Measurements from ENCODE around the gene ATG14. TPM values are rescaled to one million over a fixed set of nuclear protein-coding genes. Genes with fewer than 3 reads are reported as not detected.
"Not testable (repeated sequence)": the region's sequence is repeated elsewhere in the genome, so short reads cannot be mapped to it uniquely, and the experiment has no call there.

ATG14 gene
- total RNA-seq, 2 experiments from 2014 or later = 4.3 to 4.8 TPM

DNA sequence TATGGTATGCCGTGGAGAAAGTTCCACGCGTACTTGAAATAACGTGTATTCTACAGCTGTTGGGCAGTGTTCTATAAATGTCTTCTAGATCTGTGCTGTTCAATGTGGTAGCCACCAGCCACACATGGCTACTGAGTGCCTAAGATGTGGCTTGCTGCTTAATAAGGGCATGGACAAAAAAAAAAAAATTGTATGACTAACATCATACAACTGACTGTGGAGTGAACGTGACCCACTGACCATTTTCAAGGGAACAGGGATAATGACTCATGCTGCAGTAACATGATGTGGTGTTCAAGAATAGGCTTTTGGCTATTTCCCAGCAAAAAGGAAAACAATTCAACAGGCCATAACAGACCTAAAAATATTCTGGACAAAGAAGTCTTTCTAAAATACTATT, 13.0 kb downstream of the ATG14 start:
- Mint-ChIP-seq H3K36me3 (no peaks in the 10 kb centered on the region), H3K9me3 (ENCODE audit: low read depth) (no peaks in the 10 kb centered on the region), H3K27me3 (no peaks in the 10 kb centered on the region), H3K4me1 (peaks cover 11% of the 10 kb centered on the region), H3K4me3 (no peak overlapping the region), H3K27ac (no peak overlapping the region)
- CTCF ChIA-PET = no interaction called here
- ATAC-seq (no peak), DNase-seq (no peak)

DNA sequence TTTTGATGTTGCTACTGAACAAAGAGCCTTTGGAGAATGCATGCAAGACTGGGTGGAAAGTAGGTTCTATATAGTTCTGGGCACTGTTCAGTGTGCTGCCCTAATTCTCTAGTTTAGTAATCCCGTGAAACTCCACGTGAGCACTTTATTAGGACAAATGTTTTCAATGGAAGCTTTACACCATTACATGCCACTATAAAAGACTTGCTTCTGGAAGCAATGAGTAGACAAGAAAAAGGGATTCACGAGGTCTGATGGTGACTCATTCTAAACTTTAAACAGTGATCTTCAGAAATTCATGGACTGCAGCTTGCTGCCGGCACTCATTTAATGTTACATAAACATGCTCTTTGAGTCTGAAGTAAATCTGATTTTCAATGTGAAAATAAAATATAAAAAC, 22.3 kb downstream of the ATG14 start:
- Mint-ChIP-seq H3K36me3 (peaks cover 16% of the 10 kb centered on the region), H3K4me1 (peaks cover 19% of the 10 kb centered on the region), H3K27me3 (no peaks in the 10 kb centered on the region), H3K4me3 (no peak overlapping the region), H3K27ac (no peak overlapping the region), H3K9me3 (ENCODE audit: low read depth) (no peaks in the 10 kb centered on the region)
- DNase-seq (no peak), ATAC-seq (no peak)
- CTCF ChIA-PET = no interaction called here

DNA sequence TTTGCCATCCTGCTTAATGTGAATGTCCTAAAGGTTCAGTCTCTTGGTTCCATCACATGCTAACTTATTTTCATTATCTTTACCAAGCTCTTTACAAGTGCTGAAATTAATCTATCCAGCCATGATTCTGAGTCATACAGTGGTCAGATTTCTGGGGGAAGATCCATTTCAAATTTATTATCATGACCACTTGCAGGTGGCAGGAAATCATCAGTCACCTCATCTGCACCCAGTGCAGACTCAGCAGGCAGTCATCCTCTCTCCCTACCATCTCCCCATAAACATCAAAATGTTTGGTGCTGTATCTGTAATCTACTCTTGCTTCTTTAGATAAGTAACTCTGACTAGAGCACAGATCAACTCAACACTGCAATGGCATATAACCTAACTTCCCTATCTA, 23.5 kb downstream of the ATG14 start:
- ATAC-seq (no peak), DNase-seq (no peak)
- H3K36me3 Mint-ChIP-seq = peaks cover 18% of the 10 kb centered on the region
- H3K4me3 Mint-ChIP-seq = no peak overlapping the region
- CTCF ChIA-PET = no interaction called here
- H3K27ac Mint-ChIP-seq = no peak overlapping the region
- H3K27me3 Mint-ChIP-seq = no peaks in the 10 kb centered on the region
- H3K9me3 Mint-ChIP-seq (ENCODE audit: low read depth) = no peaks in the 10 kb centered on the region
- peaks cover 19% of the 10 kb centered on the region for H3K4me1 Mint-ChIP-seq

- Mint-ChIP-seq H3K27me3 (no peaks in the 10 kb centered on the region), H3K9me3 (ENCODE audit: low read depth) (no peaks in the 10 kb centered on the region), H3K4me1 (peaks cover 19% of the 10 kb centered on the region), H3K36me3 (peaks cover 18% of the 10 kb centered on the region), H3K27ac (peak overlapping the region; percentile 39), H3K4me3 (peak overlapping the region; percentile 1)
- no peak for DNase-seq
- CTCF ChIA-PET = interaction anchor here (2.0 kb wide), 1 partner anchor 116 kb away, joined by 5 read pairs; no protein-coding TSS in a partner anchor
- ATAC-seq = no peak
Observed at GRCh38 chr14:55387121-55387520, 24.5 kb downstream of the ATG14 start.

GRCh38 chr14:55386037-55386808, 25.4 kb downstream of the ATG14 start:
- Mint-ChIP-seq H3K36me3 (peaks cover 21% of the 10 kb centered on the region), H3K27ac (peak overlapping the region; percentile 76), H3K9me3 (ENCODE audit: low read depth) (no peaks in the 10 kb centered on the region), H3K27me3 (no peaks in the 10 kb centered on the region), H3K4me1 (peaks cover 19% of the 10 kb centered on the region), H3K4me3 (peak overlapping the region; percentile 42)
- peak; percentile 42 for DNase-seq
- peak; percentile 79 for ATAC-seq
- CTCF ChIA-PET = interaction anchor here (0.7 to 2.0 kb wide), 5 partner anchors 9 to 116 kb away, joined by 3 to 6 read pairs (median 3); partner anchors contain the start of gene ATG14

GRCh38 chr14:55384536-55384935, 27.1 kb downstream of the ATG14 start:
- no peaks in the 10 kb centered on the region for H3K9me3 Mint-ChIP-seq (ENCODE audit: low read depth)
- no peak for ATAC-seq
- H3K27ac Mint-ChIP-seq = no peak overlapping the region
- CTCF ChIA-PET = no interaction called here
- H3K4me3 Mint-ChIP-seq = no peak overlapping the region
- no peaks in the 10 kb centered on the region for H3K27me3 Mint-ChIP-seq
- peaks cover 19% of the 10 kb centered on the region for H3K4me1 Mint-ChIP-seq
- no peak for DNase-seq
- peaks cover 22% of the 10 kb centered on the region for H3K36me3 Mint-ChIP-seq

DNA sequence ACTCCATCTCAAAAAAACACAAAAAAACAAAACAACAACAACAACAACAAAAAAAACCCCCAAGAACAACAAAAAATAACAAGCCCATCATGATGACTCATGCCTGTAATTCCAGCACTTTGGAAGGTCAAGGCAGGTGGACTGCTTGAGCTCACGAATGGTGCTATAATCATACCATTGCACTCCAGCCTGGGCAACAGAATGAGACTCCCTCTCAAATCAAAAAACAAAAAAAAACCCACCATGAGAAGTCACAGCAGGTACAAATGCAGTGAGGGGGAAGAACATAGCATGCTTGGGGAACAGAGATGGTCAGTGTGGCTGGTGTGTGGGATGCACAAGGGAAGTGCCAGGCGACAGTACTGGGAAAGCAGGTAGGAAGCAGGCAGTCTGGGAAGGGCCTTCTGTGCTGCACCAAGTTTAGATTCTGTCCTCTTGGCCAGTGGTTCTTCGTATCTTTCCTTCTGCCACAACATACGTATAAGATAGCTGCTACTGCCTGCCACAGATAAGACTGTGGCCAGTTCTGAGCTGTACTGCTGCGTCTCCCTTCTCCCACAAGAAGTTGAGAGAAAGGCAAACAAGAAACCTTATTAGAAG, 28.0 kb downstream of the ATG14 start:
- Mint-ChIP-seq H3K9me3 (ENCODE audit: low read depth) (no peaks in the 10 kb centered on the region), H3K4me1 (peaks cover 19% of the 10 kb centered on the region), H3K27me3 (no peaks in the 10 kb centered on the region), H3K27ac (no peak overlapping the region), H3K4me3 (no peak overlapping the region), H3K36me3 (peaks cover 22% of the 10 kb centered on the region)
- CTCF ChIA-PET = no interaction called here
- DNase-seq (no peak), ATAC-seq (no peak)

DNA sequence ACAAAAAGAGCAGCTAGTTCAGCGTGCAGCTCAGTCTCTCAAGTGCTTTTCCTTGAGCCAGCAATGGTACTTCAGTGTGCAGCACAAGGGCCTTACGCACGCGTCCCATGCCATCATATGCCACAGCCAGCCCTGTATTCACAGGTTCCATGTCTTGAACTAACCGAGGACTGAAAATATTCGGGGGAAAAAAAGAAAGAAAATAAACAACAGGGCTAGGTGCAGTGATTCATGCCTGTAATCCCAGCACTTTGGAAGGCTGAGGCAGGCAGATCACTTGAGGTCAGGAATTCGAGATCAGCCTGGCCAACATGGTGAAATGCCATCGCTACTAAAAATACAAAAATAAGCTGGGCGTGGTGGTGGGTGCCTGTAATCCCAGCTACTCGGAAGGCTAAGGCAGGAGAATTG, 28.6 kb downstream of the ATG14 start:
- H3K27ac Mint-ChIP-seq; H3K4me3 Mint-ChIP-seq; DNase-seq; H3K27me3 Mint-ChIP-seq; ATAC-seq; H3K9me3 Mint-ChIP-seq (ENCODE audit: low read depth): not testable (repeated sequence)
- CTCF ChIA-PET = interaction anchor here (0.6 kb wide), 1 partner anchor 211 kb away, joined by 5 read pairs; no protein-coding TSS in a partner anchor
- peaks cover 22% of the 10 kb centered on the region for H3K36me3 Mint-ChIP-seq
- peaks cover 18% of the 10 kb centered on the region for H3K4me1 Mint-ChIP-seq

GRCh38 chr14:55382483-55382882, 29.1 kb downstream of the ATG14 start:
- H3K4me3 Mint-ChIP-seq = no peak overlapping the region
- H3K4me1 Mint-ChIP-seq = peaks cover 16% of the 10 kb centered on the region
- no peak for ATAC-seq
- peaks cover 20% of the 10 kb centered on the region for H3K36me3 Mint-ChIP-seq
- no peak overlapping the region for H3K27ac Mint-ChIP-seq
- H3K27me3 Mint-ChIP-seq = no peaks in the 10 kb centered on the region
- DNase-seq = no peak
- H3K9me3 Mint-ChIP-seq (ENCODE audit: low read depth) = no peaks in the 10 kb centered on the region
- CTCF ChIA-PET = interaction anchor here (0.6 kb wide), 1 partner anchor 212 kb away, joined by 5 read pairs; no protein-coding TSS in a partner anchor

DNA sequence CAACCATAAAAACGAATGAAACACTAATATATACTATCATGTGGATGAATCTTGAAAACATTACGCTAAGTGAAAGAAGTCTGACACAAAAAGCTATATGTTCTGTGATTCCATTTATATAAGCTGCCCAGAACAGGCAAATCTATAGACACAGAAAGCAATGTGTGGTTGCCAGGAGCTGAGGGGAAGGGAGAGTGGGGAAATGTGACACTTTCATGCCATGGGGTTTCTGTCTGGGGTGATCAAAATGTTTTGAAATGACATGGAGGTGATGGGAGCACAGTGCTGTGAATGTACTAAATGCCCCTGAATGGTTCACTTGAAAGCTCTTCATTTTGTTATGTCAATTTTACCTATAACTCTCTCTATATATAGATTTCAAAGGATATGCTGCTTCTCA, 30.1 kb downstream of the ATG14 start:
- H3K27ac Mint-ChIP-seq = no peak overlapping the region

GRCh38 chr14:55381040-55381439, 30.6 kb downstream of the ATG14 start:
- H3K4me3 Mint-ChIP-seq = no peak overlapping the region
- no peaks in the 10 kb centered on the region for H3K9me3 Mint-ChIP-seq (ENCODE audit: low read depth)
- no peak overlapping the region for H3K27ac Mint-ChIP-seq
- CTCF ChIA-PET = no interaction called here
- H3K27me3 Mint-ChIP-seq = no peaks in the 10 kb centered on the region
- H3K36me3 Mint-ChIP-seq = peaks cover 24% of the 10 kb centered on the region
- DNase-seq (no peak), ATAC-seq (no peak)
- H3K4me1 Mint-ChIP-seq = peaks cover 6% of the 10 kb centered on the region

More for the DNA sequence above, 30.1 kb downstream of the ATG14 start:
- H3K4me3 Mint-ChIP-seq = no peak overlapping the region
- H3K36me3 Mint-ChIP-seq = peaks cover 20% of the 10 kb centered on the region
- H3K27me3 Mint-ChIP-seq = no peaks in the 10 kb centered on the region
- H3K9me3 Mint-ChIP-seq (ENCODE audit: low read depth) = no peaks in the 10 kb centered on the region
- DNase-seq = no peak
- peaks cover 11% of the 10 kb centered on the region for H3K4me1 Mint-ChIP-seq
- no peak for ATAC-seq
- CTCF ChIA-PET = no interaction called here

- no peaks in the 10 kb centered on the region for H3K27me3 Mint-ChIP-seq
- H3K9me3 Mint-ChIP-seq (ENCODE audit: low read depth) = no peaks in the 10 kb centered on the region
- ATAC-seq (no peak), DNase-seq (no peak)
- peaks cover 18% of the 10 kb centered on the region for H3K4me1 Mint-ChIP-seq
- peaks cover 25% of the 10 kb centered on the region for H3K36me3 Mint-ChIP-seq
- H3K4me3 Mint-ChIP-seq = no peak overlapping the region
- H3K27ac Mint-ChIP-seq = no peak overlapping the region
- CTCF ChIA-PET = interaction anchor here (1.2 kb wide), 1 partner anchor 22 kb away, joined by 4 read pairs; no protein-coding TSS in a partner anchor
Observed at GRCh38 chr14:55377236-55377635, 34.4 kb downstream of the ATG14 start.

GRCh38 chr14:55374771-55375170, 36.9 kb downstream of the ATG14 start:
- Mint-ChIP-seq H3K36me3 (peaks cover 25% of the 10 kb centered on the region), H3K27me3 (no peaks in the 10 kb centered on the region), H3K27ac (no peak overlapping the region), H3K4me3 (no peak overlapping the region), H3K4me1 (peaks cover 18% of the 10 kb centered on the region), H3K9me3 (ENCODE audit: low read depth) (no peaks in the 10 kb centered on the region)
- ATAC-seq = no peak
- no peak for DNase-seq
- CTCF ChIA-PET = interaction anchor here (0.8 to 1.6 kb wide), 4 partner anchors 11 to 38 kb away, joined by 3 to 4 read pairs (median 4); no protein-coding TSS in a partner anchor
